Esophagus muscularis mucosa (tissue), 4 donors: Measurements from ENCODE around the gene KCNJ3. TPM values are rescaled to one million over a fixed set of nuclear protein-coding genes. Genes with fewer than 3 reads are reported as not detected.
"Not testable (repeated sequence)": the region's sequence is repeated elsewhere in the genome, so short reads cannot be mapped to it uniquely, and the experiment has no call there.

Experiments used
- DNase-seq: peaks from one replicate; pipeline ENCODE4 v3.0.0-alpha.2; 2017; ENCODE audit errors: extremely low spot score
- H3K27ac ChIP-seq, 4 donors: fragments of 200-600 bp; sonication (generic); replicated peaks in 1 of 4; 1 replicate in 3 of 4; 2 replicates in 1 of 4; pipeline ENCODE4 v1.5.1; 2016 to 2019; ENCODE audit warnings: mild to moderate bottlenecking in 1 of 4
- H3K27me3 ChIP-seq, 4 donors: fragments of 200-600 bp; sonication (generic); one replicate each; pipeline versions ENCODE4 v1.5.1 to v1.6.0; 2016 to 2019
- H3K36me3 ChIP-seq, 4 donors: fragments of 200-600 bp; sonication (generic); one replicate each; pipeline ENCODE4 v1.5.1; 2016 to 2019
- H3K4me1 ChIP-seq, 4 donors: fragments of 200-600 bp; sonication (generic); one replicate each; pipeline ENCODE4 v1.5.1; 2016 to 2019
- H3K4me3 ChIP-seq, 4 donors: fragments of 200-600 bp; sonication (generic); 1 replicate in 2 of 4; 2 replicates in 2 of 4; pipeline ENCODE4 v1.5.1; 2016 to 2019; ENCODE audit warnings: mild to moderate bottlenecking in 4 of 4, moderate library complexity in 1 of 4
- H3K9me3 ChIP-seq, 4 donors: fragments of 200-600 bp; sonication (generic); 1 replicate in 3 of 4; 2 replicates in 1 of 4; pipeline ENCODE4 v1.5.1; 2016 to 2019
- CTCF ChIP-seq, 3 experiments: fragments of 200-600 bp in 2 of 3; fragments of 450-650 bp in 1 of 3; sonication (generic) in 2 of 3; IDR thresholded peaks; one replicate each; pipeline ENCODE4 v1.5.1; 2017 to 2019; ENCODE audit warnings: antibody characterized with exemption in 3 of 3, mild to moderate bottlenecking in 2 of 3, moderate library complexity in 1 of 3
- EP300 ChIP-seq: sonication (generic); formaldehyde crosslinking; IDR thresholded peaks from one replicate; pipeline ENCODE4 v1.6.1; 2017; ENCODE audit warnings: antibody characterized with exemption
- POLR2A ChIP-seq: fragments of 450-650 bp; IDR thresholded peaks from one replicate; pipeline ENCODE4 v1.6.1; 2017; ENCODE audit warnings: antibody characterized with exemption, moderate library complexity, mild to moderate bottlenecking, low read depth
- POLR2AphosphoS5 ChIP-seq, 2 donors: sonication (generic); formaldehyde crosslinking; IDR thresholded peaks; one replicate each; pipeline ENCODE4 v1.6.1; 2017; ENCODE audit warnings: antibody characterized with exemption in 2 of 2
- WGBS: methylation state at CpG from one replicate; pipeline ENCODE4 v1.1.5; 2018; 5-methylcytosine and 5-hydroxymethylcytosine counted together
- intact Hi-C: fragments of 100-400 bp; cut with DNase I; formaldehyde crosslinking; loops from one replicate; pipeline ENCODE4 v1.15.1; 2023
- total RNA-seq, 4 donors: library from RNA; depleted of rRNA; stranded (reverse); fragments of >200 nt; gene quantifications; one replicate each; pipeline versions ENCODE4 v1.1.0 to v1.2.1, GENCODE V29; 2016

KCNJ3 gene
- total RNA-seq, 4 donors from 2014 or later: 1.1 to 5.6 (median 4.7) TPM

GRCh38 chr2:154849482-154849881 lies 151.0 kb downstream of the KCNJ3 start:
- Histone ChIP-seq H3K4me3 (no peak overlapping the region), H3K27ac (no peak overlapping the region), H3K36me3 (no peaks in the 10 kb centered on the region), H3K9me3 (no peaks in the 10 kb centered on the region), H3K4me1 (peaks cover 0 to 13% (median 0%) of the 10 kb centered on the region in 4 donors), H3K27me3 (no peaks in the 10 kb centered on the region)
- 81% methylated on average over 3 of the region's 3 CpGs for WGBS
- no peak for DNase-seq
- intact Hi-C loops: no loop called here
- TF ChIP-seq CTCF (IDR thresholded peaks at IDR 0.05) (no peak), EP300 (no peak), POLR2A (no peak), POLR2AphosphoS5 (IDR thresholded peaks at IDR 0.05) (no peak)

GRCh38 chr2:154850532-154850931 lies 152.0 kb downstream of the KCNJ3 start:
- no peaks in the 10 kb centered on the region for H3K27me3 ChIP-seq
- peaks cover 0 to 13% (median 0%) of the 10 kb centered on the region in 4 donors for H3K4me1 ChIP-seq
- intact Hi-C loops: no loop called here
- H3K27ac ChIP-seq: no peak overlapping the region
- H3K9me3 ChIP-seq: no peaks in the 10 kb centered on the region
- H3K4me3 ChIP-seq: no peak overlapping the region
- no peaks in the 10 kb centered on the region for H3K36me3 ChIP-seq
- DNase-seq: no peak
- TF ChIP-seq POLR2AphosphoS5 (IDR thresholded peaks at IDR 0.05) (no peak), EP300 (no peak), POLR2A (no peak), CTCF (IDR thresholded peaks at IDR 0.05) (no peak)

GRCh38 chr2:154855138-154855537 lies 156.6 kb downstream of the KCNJ3 start:
- no peaks in the 10 kb centered on the region for H3K9me3 ChIP-seq
- no peaks in the 10 kb centered on the region for H3K27me3 ChIP-seq
- no peak overlapping the region for H3K4me3 ChIP-seq
- TF ChIP-seq POLR2A: no peak
- no peak for TF ChIP-seq EP300
- no peak for TF ChIP-seq CTCF (IDR thresholded peaks at IDR 0.05)
- TF ChIP-seq POLR2AphosphoS5 (IDR thresholded peaks at IDR 0.05): no peak
- no peaks in the 10 kb centered on the region for H3K4me1 ChIP-seq
- no peak for DNase-seq
- H3K27ac ChIP-seq: no peak overlapping the region
- intact Hi-C loops: no loop called here
- H3K36me3 ChIP-seq: no peaks in the 10 kb centered on the region
- WGBS: 89% methylated on average over 6 of the region's 6 CpGs

- DNase-seq, H3K27ac ChIP-seq, H3K4me3 ChIP-seq, H3K4me1 ChIP-seq, H3K9me3 ChIP-seq, intact Hi-C loops, H3K27me3 ChIP-seq, H3K36me3 ChIP-seq: not testable (repeated sequence)
- 81% methylated on average over 4 of the region's 4 CpGs for WGBS
Observed at GRCh38 chr2:154867151-154867550, 168.7 kb downstream of the KCNJ3 start.

- DNase-seq: no peak
- Histone ChIP-seq H3K4me3 (no peak overlapping the region), H3K27me3 (no peaks in the 10 kb centered on the region), H3K27ac (no peak overlapping the region), H3K9me3 (no peaks in the 10 kb centered on the region), H3K4me1 (no peaks in the 10 kb centered on the region), H3K36me3 (no peaks in the 10 kb centered on the region)
- intact Hi-C loops: no loop called here
- TF ChIP-seq CTCF (IDR thresholded peaks at IDR 0.05): no peak
- no peak for TF ChIP-seq POLR2AphosphoS5 (IDR thresholded peaks at IDR 0.05)
- TF ChIP-seq EP300: no peak
- TF ChIP-seq POLR2A: no peak
- WGBS: 93% methylated on average over 2 of the region's 2 CpGs
Observed at GRCh38 chr2:154875999-154876398, 177.5 kb downstream of the KCNJ3 start.
